ENCODE results near the gene SEPTIN7. TPM values are rescaled to one million over a fixed set of nuclear protein-coding genes. Genes with fewer than 3 reads are reported as not detected.

SEPTIN7 gene
- total RNA-seq, 3 donors from 2014 or later = 174 to 192 (median 180) TPM

GRCh38 chr7:35802649-35803048 lies 1.8 kb downstream of the SEPTIN7 start:
- H3K4me1 Mint-ChIP-seq (ENCODE audit: low read depth) = peaks cover 52% of the 10 kb centered on the region

GRCh38 chr7:35804231-35804970 lies 3.5 kb downstream of the SEPTIN7 start:
- no peak for DNase-seq

More at GRCh38 chr7:35802649-35803048, 1.8 kb downstream of the SEPTIN7 start:
- DNase-seq = peak; percentile 7
- Mint-ChIP-seq H3K36me3 (ENCODE audit: insufficient read depth) (peaks cover 3% of the 10 kb centered on the region), H3K4me3 (peak overlapping the region; percentile 98), H3K9me3 (no peaks in the 10 kb centered on the region), H3K27me3 (ENCODE audit: low read depth) (no peaks in the 10 kb centered on the region)
- ATAC-seq = no peak

DNA sequence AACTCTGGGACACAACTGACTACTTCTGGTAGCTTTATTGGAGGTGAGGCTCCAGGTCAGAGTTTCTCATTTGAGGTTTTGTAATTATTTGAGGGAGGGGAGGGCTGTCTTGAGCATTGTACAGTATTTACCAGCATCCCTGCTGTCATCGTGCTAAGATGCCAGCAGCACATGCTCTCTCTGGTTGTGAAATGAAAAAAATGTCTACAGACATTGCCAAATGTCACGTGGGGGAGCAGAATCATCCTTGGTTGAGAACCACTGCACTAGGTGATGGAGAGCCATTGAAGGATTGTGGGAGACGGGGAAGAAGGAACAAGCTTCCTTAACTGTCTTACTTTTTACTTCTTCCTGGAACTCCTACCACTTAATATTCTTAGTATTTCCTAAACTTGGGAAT lies 5.0 kb downstream of the SEPTIN7 start:
- H3K9me3 Mint-ChIP-seq = peaks cover 7% of the 10 kb centered on the region
- H3K4me1 Mint-ChIP-seq (ENCODE audit: low read depth) = peaks cover 73% of the 10 kb centered on the region
- no peak overlapping the region for H3K4me3 Mint-ChIP-seq
- peaks cover 17% of the 10 kb centered on the region for H3K36me3 Mint-ChIP-seq (ENCODE audit: insufficient read depth)
- ATAC-seq (no peak), DNase-seq (no peak)
- H3K27me3 Mint-ChIP-seq (ENCODE audit: low read depth) = no peaks in the 10 kb centered on the region

More at GRCh38 chr7:35804231-35804970, 3.5 kb downstream of the SEPTIN7 start:
- Mint-ChIP-seq H3K4me1 (ENCODE audit: low read depth) (peaks cover 67% of the 10 kb centered on the region), H3K36me3 (ENCODE audit: insufficient read depth) (peaks cover 10% of the 10 kb centered on the region), H3K27me3 (ENCODE audit: low read depth) (no peaks in the 10 kb centered on the region), H3K9me3 (peaks cover under 1% of the 10 kb centered on the region), H3K4me3 (no peak overlapping the region)
- ATAC-seq = no peak

DNA sequence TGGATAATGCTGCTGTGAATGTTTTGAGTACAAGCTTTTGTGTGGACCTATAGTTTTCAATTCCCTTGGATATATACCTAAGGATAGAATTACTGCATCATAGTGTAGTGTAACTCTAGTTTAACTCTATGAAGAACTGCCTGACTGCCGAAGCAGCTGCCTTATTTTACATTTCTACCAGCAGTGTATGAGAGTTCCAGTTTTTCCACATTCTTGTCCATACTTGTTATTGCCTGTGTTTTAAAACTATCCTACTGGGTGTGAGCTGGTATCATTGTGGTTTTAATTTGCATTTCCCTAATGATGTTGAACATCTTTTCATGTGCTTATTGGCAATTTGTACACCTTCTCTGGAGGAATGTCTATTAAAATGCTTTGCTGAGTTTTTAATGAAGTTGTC lies 15.7 kb downstream of the SEPTIN7 start:
- H3K36me3 Mint-ChIP-seq (ENCODE audit: insufficient read depth) = peaks cover 39% of the 10 kb centered on the region
- H3K4me3 Mint-ChIP-seq = no peak overlapping the region
- peaks cover 79% of the 10 kb centered on the region for H3K4me1 Mint-ChIP-seq (ENCODE audit: low read depth)
- DNase-seq = no peak
- H3K9me3 Mint-ChIP-seq = peaks cover 27% of the 10 kb centered on the region
- ATAC-seq = no peak
- no peaks in the 10 kb centered on the region for H3K27me3 Mint-ChIP-seq (ENCODE audit: low read depth)

GRCh38 chr7:35817181-35817580 lies 16.3 kb downstream of the SEPTIN7 start:
- ATAC-seq (no peak), DNase-seq (no peak)
- H3K27me3 Mint-ChIP-seq (ENCODE audit: low read depth) = no peaks in the 10 kb centered on the region
- H3K36me3 Mint-ChIP-seq (ENCODE audit: insufficient read depth) = peaks cover 39% of the 10 kb centered on the region
- H3K9me3 Mint-ChIP-seq = peaks cover 27% of the 10 kb centered on the region
- H3K4me1 Mint-ChIP-seq (ENCODE audit: low read depth) = peaks cover 76% of the 10 kb centered on the region
- H3K4me3 Mint-ChIP-seq = no peak overlapping the region

- peaks cover 27% of the 10 kb centered on the region for H3K9me3 Mint-ChIP-seq
- no peak overlapping the region for H3K4me3 Mint-ChIP-seq
- H3K4me1 Mint-ChIP-seq (ENCODE audit: low read depth) = peaks cover 76% of the 10 kb centered on the region
- H3K27me3 Mint-ChIP-seq (ENCODE audit: low read depth) = no peaks in the 10 kb centered on the region
- peaks cover 39% of the 10 kb centered on the region for H3K36me3 Mint-ChIP-seq (ENCODE audit: insufficient read depth)
- no peak for DNase-seq
- no peak for ATAC-seq
These were observed 17.1 kb downstream of the SEPTIN7 start for GRCh38 chr7:35817930-35818329.

- Mint-ChIP-seq H3K9me3 (peaks cover 27% of the 10 kb centered on the region), H3K4me1 (ENCODE audit: low read depth) (peaks cover 71% of the 10 kb centered on the region), H3K4me3 (peak overlapping the region; percentile 41), H3K36me3 (ENCODE audit: insufficient read depth) (peaks cover 42% of the 10 kb centered on the region), H3K27me3 (ENCODE audit: low read depth) (no peaks in the 10 kb centered on the region)
- no peak for DNase-seq
- no peak for ATAC-seq
These were observed 17.7 kb downstream of the SEPTIN7 start for GRCh38 chr7:35818513-35818912.

DNA sequence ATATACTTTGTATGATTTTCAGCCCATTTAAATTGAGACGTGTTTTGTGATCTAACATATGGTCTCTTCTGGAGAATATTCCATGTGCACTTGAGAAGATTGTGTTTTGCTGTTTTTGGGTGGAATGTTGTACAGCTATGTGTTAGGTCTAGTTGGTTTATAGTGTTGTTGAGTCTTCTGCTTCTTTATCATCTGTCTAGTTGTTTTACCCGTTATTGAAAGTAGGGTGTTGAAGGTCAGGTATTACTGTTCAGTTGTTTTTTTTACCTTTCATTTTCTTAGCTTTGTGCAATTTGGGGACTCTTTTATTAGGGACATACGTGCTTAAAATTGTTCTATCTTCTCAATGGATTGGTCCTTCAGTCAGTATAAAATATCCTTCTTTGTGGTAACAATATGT lies 18.5 kb downstream of the SEPTIN7 start:
- peaks cover 43% of the 10 kb centered on the region for H3K36me3 Mint-ChIP-seq (ENCODE audit: insufficient read depth)

GRCh38 chr7:35819954-35820703 lies 19.3 kb downstream of the SEPTIN7 start:
- ATAC-seq (no peak), DNase-seq (no peak)
- H3K36me3 Mint-ChIP-seq (ENCODE audit: insufficient read depth) = peaks cover 38% of the 10 kb centered on the region
- peaks cover 24% of the 10 kb centered on the region for H3K9me3 Mint-ChIP-seq
- no peaks in the 10 kb centered on the region for H3K27me3 Mint-ChIP-seq (ENCODE audit: low read depth)
- H3K4me3 Mint-ChIP-seq = peak overlapping the region; percentile 16
- H3K4me1 Mint-ChIP-seq (ENCODE audit: low read depth) = peaks cover 60% of the 10 kb centered on the region

More for the DNA sequence above, 18.5 kb downstream of the SEPTIN7 start:
- Mint-ChIP-seq H3K27me3 (ENCODE audit: low read depth) (no peaks in the 10 kb centered on the region), H3K4me3 (peak overlapping the region; percentile 30), H3K9me3 (peaks cover 27% of the 10 kb centered on the region), H3K4me1 (ENCODE audit: low read depth) (peaks cover 66% of the 10 kb centered on the region)
- DNase-seq (no peak), ATAC-seq (no peak)

GRCh38 chr7:35820858-35821257 lies 20.0 kb downstream of the SEPTIN7 start:
- H3K9me3 Mint-ChIP-seq = peaks cover 24% of the 10 kb centered on the region
- H3K4me3 Mint-ChIP-seq = no peak overlapping the region
- H3K27me3 Mint-ChIP-seq (ENCODE audit: low read depth) = no peaks in the 10 kb centered on the region
- ATAC-seq (no peak), DNase-seq (no peak)
- peaks cover 56% of the 10 kb centered on the region for H3K4me1 Mint-ChIP-seq (ENCODE audit: low read depth)
- peaks cover 32% of the 10 kb centered on the region for H3K36me3 Mint-ChIP-seq (ENCODE audit: insufficient read depth)

GRCh38 chr7:35823440-35823839 lies 22.6 kb downstream of the SEPTIN7 start:
- peaks cover 43% of the 10 kb centered on the region for H3K4me1 Mint-ChIP-seq (ENCODE audit: low read depth)
- peaks cover 15% of the 10 kb centered on the region for H3K9me3 Mint-ChIP-seq

DNA sequence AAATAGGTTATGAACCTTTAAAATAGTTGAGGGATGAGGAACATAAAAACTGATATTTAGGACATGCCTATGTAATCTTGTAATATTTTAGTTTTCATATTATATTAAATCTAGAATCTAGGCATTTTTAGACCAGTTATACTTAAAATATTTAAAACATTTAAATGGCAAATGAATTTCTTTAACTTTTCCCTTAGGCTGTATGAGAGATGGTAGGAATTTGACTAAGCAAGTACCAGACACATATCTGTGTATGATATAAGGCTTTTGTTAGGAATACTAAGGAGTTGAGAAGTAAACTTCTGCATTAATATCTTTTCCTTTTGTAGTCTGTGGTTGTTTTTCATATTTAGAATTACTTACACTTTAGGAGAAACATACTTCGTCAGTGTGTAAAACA lies 25.1 kb downstream of the SEPTIN7 start:
- peaks cover 13% of the 10 kb centered on the region for H3K36me3 Mint-ChIP-seq (ENCODE audit: insufficient read depth)

More at GRCh38 chr7:35823440-35823839, 22.6 kb downstream of the SEPTIN7 start:
- no peaks in the 10 kb centered on the region for H3K27me3 Mint-ChIP-seq (ENCODE audit: low read depth)
- no peak for DNase-seq
- H3K4me3 Mint-ChIP-seq = no peak overlapping the region
- peaks cover 20% of the 10 kb centered on the region for H3K36me3 Mint-ChIP-seq (ENCODE audit: insufficient read depth)
- ATAC-seq = no peak

DNA sequence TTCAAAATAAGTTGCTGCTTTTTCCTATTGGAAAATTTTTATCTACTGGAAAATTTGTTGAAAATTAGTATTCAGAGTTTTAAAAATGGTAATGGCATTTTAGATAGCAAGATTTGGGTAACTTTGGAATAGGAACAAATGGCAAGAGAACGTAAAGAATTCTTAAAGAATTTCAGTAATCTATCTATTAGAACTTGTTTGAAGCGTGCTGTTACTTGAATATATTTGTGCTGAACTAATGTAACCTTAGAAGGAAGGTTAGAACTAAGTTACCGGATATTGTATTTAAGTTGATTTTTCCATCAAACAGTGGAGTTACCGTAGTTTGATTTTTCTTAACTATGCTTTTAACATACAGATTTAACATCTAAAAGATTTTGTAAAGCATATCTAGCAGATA lies 25.9 kb downstream of the SEPTIN7 start:
- Mint-ChIP-seq H3K9me3 (no peaks in the 10 kb centered on the region), H3K36me3 (ENCODE audit: insufficient read depth) (peaks cover 14% of the 10 kb centered on the region), H3K4me1 (ENCODE audit: low read depth) (peaks cover 47% of the 10 kb centered on the region), H3K27me3 (ENCODE audit: low read depth) (no peaks in the 10 kb centered on the region), H3K4me3 (no peak overlapping the region)
- no peak for ATAC-seq
- no peak for DNase-seq

More for the DNA sequence above, 25.1 kb downstream of the SEPTIN7 start:
- ATAC-seq (no peak), DNase-seq (no peak)
- H3K9me3 Mint-ChIP-seq = no peaks in the 10 kb centered on the region
- peaks cover 42% of the 10 kb centered on the region for H3K4me1 Mint-ChIP-seq (ENCODE audit: low read depth)
- H3K27me3 Mint-ChIP-seq (ENCODE audit: low read depth) = no peaks in the 10 kb centered on the region
- no peak overlapping the region for H3K4me3 Mint-ChIP-seq

DNA sequence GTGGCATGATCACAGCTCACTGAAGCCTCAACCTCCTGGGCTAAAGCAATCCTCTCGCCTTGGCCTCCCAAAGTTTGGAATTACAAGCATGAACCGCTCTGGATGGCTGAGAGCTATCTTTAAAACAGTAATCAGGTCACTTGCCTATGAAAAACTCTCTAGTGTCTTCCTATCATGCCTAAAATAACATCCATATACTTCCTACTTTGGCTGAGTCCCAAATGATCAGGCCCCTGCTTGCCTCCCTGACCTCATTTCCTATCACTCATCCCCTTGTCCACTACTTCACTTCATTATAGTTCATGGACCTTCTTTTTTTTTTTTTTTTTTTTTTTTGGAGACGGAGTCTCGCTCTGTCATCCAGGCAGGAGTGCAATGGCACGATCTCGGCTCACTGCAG lies 28.0 kb downstream of the SEPTIN7 start:
- no peak overlapping the region for H3K4me3 Mint-ChIP-seq
- ATAC-seq (no peak), DNase-seq (no peak)
- H3K9me3 Mint-ChIP-seq = no peaks in the 10 kb centered on the region
- peaks cover 25% of the 10 kb centered on the region for H3K36me3 Mint-ChIP-seq (ENCODE audit: insufficient read depth)
- peaks cover 53% of the 10 kb centered on the region for H3K4me1 Mint-ChIP-seq (ENCODE audit: low read depth)
- no peaks in the 10 kb centered on the region for H3K27me3 Mint-ChIP-seq (ENCODE audit: low read depth)

- Mint-ChIP-seq H3K4me3 (no peak overlapping the region), H3K27me3 (ENCODE audit: low read depth) (no peaks in the 10 kb centered on the region), H3K9me3 (no peaks in the 10 kb centered on the region), H3K4me1 (ENCODE audit: low read depth) (peaks cover 64% of the 10 kb centered on the region), H3K36me3 (ENCODE audit: insufficient read depth) (peaks cover 38% of the 10 kb centered on the region)
- no peak for ATAC-seq
- no peak for DNase-seq
These were observed 30.4 kb downstream of the SEPTIN7 start for GRCh38 chr7:35831208-35831607.
